Neural cell (in vitro differentiated cells): ENCODE results near the gene ITGAE.

Source experiments
- CTCF ChIP-seq: fragments of 450-650 bp; IDR thresholded peaks from 2 replicates; pipeline ENCODE4 v1.5.1; 2014; ENCODE audit warnings: antibody characterized with exemption, mild to moderate bottlenecking, moderate library complexity; ENCODE audit not compliant: poor library complexity, severe bottlenecking
- TAF1 ChIP-seq: IDR thresholded peaks from 2 replicates; pipeline ENCODE4 v1.6.1; 2012; ENCODE audit warnings: low read depth

DNA sequence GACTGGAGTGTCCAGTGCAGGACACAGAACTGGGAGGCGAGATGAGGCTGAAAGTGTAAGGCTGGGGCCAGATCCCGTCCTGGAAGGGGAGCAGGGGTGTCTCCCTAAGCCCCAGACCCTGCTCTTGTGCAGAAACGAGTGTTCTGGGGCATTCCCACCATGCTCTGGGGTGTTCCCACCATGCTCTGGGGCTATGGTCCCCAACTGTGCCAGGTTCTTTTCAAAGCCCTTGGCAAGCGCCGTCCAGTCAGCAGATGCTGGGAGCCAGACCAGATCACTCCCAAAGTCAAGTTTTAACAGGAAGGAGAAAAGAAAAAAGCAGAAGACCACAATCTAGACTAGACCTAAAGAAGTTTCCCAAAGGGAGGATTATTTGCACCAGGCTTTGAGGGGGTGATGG lies 135.2 kb downstream of the ITGAE start:
- TF ChIP-seq CTCF (no peak), TAF1 (no peak)
